SK-N-MC (cell line): ENCODE data around the gene ARSG.
"Not testable (repeated sequence)": the region's sequence is repeated elsewhere in the genome, so short reads cannot be mapped to it uniquely, and the experiment has no call there.

ENCODE experiments used
- DNase-seq: peaks from one replicate; pipeline ENCODE4 v3.0.0-alpha.2; 2011; ENCODE audit warnings: low read depth, low spot score
- H3K27ac ChIP-seq: fragments of 200-600 bp; sonication (generic); 2 replicates; pipeline ENCODE4 v1.5.1; 2016; ENCODE audit warnings: mixed run types
- H3K36me3 ChIP-seq: fragments of 200-600 bp; sonication (generic); 2 replicates; pipeline ENCODE4 v1.6.1; 2017; ENCODE audit warnings: antibody characterized with exemption, low read length, mixed read lengths; ENCODE audit not compliant: insufficient read depth
- H3K4me3 ChIP-seq: fragments of 200-600 bp; sonication (generic); 2 replicates; pipeline ENCODE4 v1.5.1; 2016
- H3K9ac ChIP-seq: fragments of 200-600 bp; sonication (generic); 2 replicates; pipeline ENCODE4 v1.8.0; 2017; ENCODE audit warnings: mixed run types, mixed read lengths; ENCODE audit not compliant: insufficient read length
- H3K9me3 ChIP-seq: fragments of 200-600 bp; sonication (generic); 2 replicates; pipeline ENCODE4 v1.6.1; 2017; ENCODE audit warnings: low read depth, mild to moderate bottlenecking, antibody characterized with exemption, low read length, moderate library complexity, mixed read lengths
- EZH2 ChIP-seq: fragments of 200-600 bp; sonication (generic); IDR thresholded peaks from one replicate; pipeline ENCODE4 v1.6.1; 2017; ENCODE audit warnings: antibody characterized with exemption
- FOXP2 ChIP-seq: optimal IDR thresholded peaks from 2 replicates; pipeline ENCODE3; 2011; ENCODE audit warnings: mild to moderate bottlenecking, moderate library complexity; ENCODE audit not compliant: insufficient read depth; ENCODE audit errors: extremely low read length, control extremely low read depth
- POLR2AphosphoS5 ChIP-seq: IDR thresholded peaks from 2 replicates; pipeline ENCODE4 v1.6.1; 2012; ENCODE audit warnings: mild to moderate bottlenecking, low read depth, low read length, borderline replicate concordance

Gene ARSG

GRCh38 chr17:68290955-68291835 is at the start of gene ARSG, which contains the start of gene SLC16A6:
Gene ARSG, plus strand, starts transcription at chr17:68291495. Its CDS starts 15,999 bp downstream, at chr17:68307494.
Gene SLC16A6, minus strand, starts transcription at chr17:68291127. Its CDS starts 12,807 bp downstream, at chr17:68278320.
- peak within 1 kb of the TSS; percentile 91 for H3K4me3 ChIP-seq
- H3K36me3 ChIP-seq = no peaks in the 10 kb centered on the region
- TF ChIP-seq POLR2AphosphoS5 = no peak
- TF ChIP-seq FOXP2 = no peak
- H3K27ac ChIP-seq = peak within 1 kb of the TSS; percentile 31; the same call in 1 of the 2 replicates
- peak within 1 kb of the TSS; percentile 84 for H3K9ac ChIP-seq
- no peak for DNase-seq
- H3K9me3 ChIP-seq = no peaks in the 10 kb centered on the region

- TF ChIP-seq POLR2AphosphoS5 (no peak), FOXP2 (no peak), EZH2 (no peak)
- DNase-seq = no peak
- H3K36me3 ChIP-seq = peaks cover 1% of the 10 kb centered on the region; the same call in 1 of the 2 replicates
- no peak overlapping the region for H3K4me3 ChIP-seq
- no peak overlapping the region for H3K9ac ChIP-seq
- no peaks in the 10 kb centered on the region for H3K9me3 ChIP-seq
- no peak overlapping the region for H3K27ac ChIP-seq
Observed at GRCh38 chr17:68246271-68247028, 44.8 kb upstream of the ARSG start.

- H3K27ac ChIP-seq = no peak within 1 kb of the TSS
Observed at GRCh38 chr17:68247445-68248198, 43.7 kb upstream of the ARSG start, which contains the start of gene AMZ2. Gene AMZ2, plus strand, starts transcription at chr17:68248043. Its CDS starts 2,145 bp downstream, at chr17:68250188.

GRCh38 chr17:68248199-68248825 is 43.0 kb upstream of the ARSG start:
- DNase-seq = no peak
- Histone ChIP-seq H3K36me3 (peaks cover 5% of the 10 kb centered on the region; the same call in 1 of the 2 replicates), H3K4me3 (peak overlapping the region; percentile 96), H3K9me3 (no peaks in the 10 kb centered on the region), H3K27ac (no peak overlapping the region), H3K9ac (peak overlapping the region; percentile 90)
- TF ChIP-seq POLR2AphosphoS5 (no peak), EZH2 (no peak), FOXP2 (no peak)

More at GRCh38 chr17:68247445-68248198, 43.7 kb upstream of the ARSG start, which contains the start of gene AMZ2:
- Histone ChIP-seq H3K9ac (peak within 1 kb of the TSS; percentile 90), H3K4me3 (peak within 1 kb of the TSS; percentile 96), H3K9me3 (no peaks in the 10 kb centered on the region), H3K36me3 (peaks cover 5% of the 10 kb centered on the region; the same call in 1 of the 2 replicates)
- DNase-seq = peak; percentile 22
- TF ChIP-seq FOXP2 (no peak), POLR2AphosphoS5 (peak; percentile 93)

- H3K9me3 ChIP-seq = no peaks in the 10 kb centered on the region
- TF ChIP-seq FOXP2 (no peak), EZH2 (no peak), POLR2AphosphoS5 (no peak)
- peaks cover 5% of the 10 kb centered on the region; the same call in 1 of the 2 replicates for H3K36me3 ChIP-seq
- DNase-seq = no peak
- H3K4me3 ChIP-seq = peak overlapping the region; percentile 96
- H3K9ac ChIP-seq = peak overlapping the region; percentile 90
- no peak overlapping the region for H3K27ac ChIP-seq
Observed at GRCh38 chr17:68248891-68249290, 42.4 kb upstream of the ARSG start.

GRCh38 chr17:68249354-68249765 is 41.9 kb upstream of the ARSG start:
- no peak overlapping the region for H3K9ac ChIP-seq
- no peak for DNase-seq
- H3K4me3 ChIP-seq = no peak overlapping the region
- TF ChIP-seq POLR2AphosphoS5 (no peak), FOXP2 (no peak), EZH2 (no peak)
- peaks cover 8% of the 10 kb centered on the region; the same call in 1 of the 2 replicates for H3K36me3 ChIP-seq
- H3K9me3 ChIP-seq = no peaks in the 10 kb centered on the region
- H3K27ac ChIP-seq = no peak overlapping the region

GRCh38 chr17:68253426-68253825 is 37.9 kb upstream of the ARSG start:
- H3K27ac ChIP-seq, H3K4me3 ChIP-seq, H3K9ac ChIP-seq, H3K9me3 ChIP-seq, DNase-seq, H3K36me3 ChIP-seq: not testable (repeated sequence)

GRCh38 chr17:68255151-68255550 is 36.1 kb upstream of the ARSG start:
- Histone ChIP-seq H3K4me3 (no peak overlapping the region), H3K9me3 (no peaks in the 10 kb centered on the region), H3K36me3 (peaks cover 9% of the 10 kb centered on the region; the same call in 1 of the 2 replicates), H3K27ac (no peak overlapping the region), H3K9ac (no peak overlapping the region)
- no peak for DNase-seq
- no peak for TF ChIP-seq POLR2AphosphoS5
